Anterior cingulate cortex (tissue), 58 donors: ENCODE data around the gene SPAST.
"Not testable (repeated sequence)": the region's sequence is repeated elsewhere in the genome, so short reads cannot be mapped to it uniquely, and the experiment has no call there.

ENCODE experiments used
- DNase-seq, 58 donors: peaks; one replicate each; lab custom pipeline; 2025; lab: John Stamatoyannopoulos, UW

Gene SPAST

GRCh38 chr2:32124660-32125059 lies 61.3 kb downstream of the SPAST start:
- no peak for DNase-seq

- no peak for DNase-seq
These were observed 65.3 kb downstream of the SPAST start for GRCh38 chr2:32128636-32129035.

DNA sequence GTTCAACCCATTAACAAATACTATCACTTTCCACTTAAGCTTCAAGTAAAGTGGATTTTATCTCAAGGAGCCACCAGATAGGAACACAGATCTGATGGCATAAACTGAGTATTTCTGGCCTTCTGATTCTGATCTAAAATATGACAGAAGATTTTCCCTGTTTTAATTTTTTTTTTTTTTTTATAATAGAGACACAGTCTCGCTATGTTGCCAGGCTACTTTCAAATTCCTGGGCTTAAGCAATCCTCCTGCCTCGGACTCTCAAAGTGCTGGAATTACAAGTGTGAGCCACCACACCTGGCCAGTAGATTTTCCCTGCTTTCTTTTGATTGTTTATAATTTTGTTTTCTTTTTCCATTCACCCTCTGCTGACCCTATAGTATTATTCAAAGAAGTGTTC lies 65.7 kb downstream of the SPAST start:
- DNase-seq: no peak

GRCh38 chr2:32135409-32135808 lies 72.1 kb downstream of the SPAST start:
- DNase-seq: no peak

GRCh38 chr2:32136097-32136496 lies 72.7 kb downstream of the SPAST start:
- DNase-seq: no peak

GRCh38 chr2:32151544-32151943 lies 88.2 kb downstream of the SPAST start:
- not testable (repeated sequence) for DNase-seq

DNA sequence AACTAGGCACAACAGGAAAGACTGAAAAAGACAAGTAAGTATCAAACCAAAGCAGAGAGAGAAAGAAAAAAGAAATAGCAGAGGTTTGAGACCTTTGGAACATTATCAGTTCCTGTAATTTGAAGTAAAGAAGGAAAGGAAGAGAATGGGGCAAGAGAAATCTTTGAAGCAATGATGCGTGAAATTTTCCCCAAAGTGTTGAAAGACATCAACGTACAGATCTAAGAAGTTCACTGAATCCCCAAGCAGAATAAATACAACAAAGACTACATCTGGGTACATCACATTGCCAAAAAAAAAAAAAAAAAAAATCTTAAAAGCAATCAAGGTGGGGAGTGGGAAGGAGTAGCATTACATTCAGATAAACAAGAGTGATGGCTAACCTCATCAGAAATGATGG lies 96.3 kb downstream of the SPAST start:
- no peak for DNase-seq

- DNase-seq: no peak
These were observed 97.9 kb downstream of the SPAST start for GRCh38 chr2:32161296-32161695.

DNA sequence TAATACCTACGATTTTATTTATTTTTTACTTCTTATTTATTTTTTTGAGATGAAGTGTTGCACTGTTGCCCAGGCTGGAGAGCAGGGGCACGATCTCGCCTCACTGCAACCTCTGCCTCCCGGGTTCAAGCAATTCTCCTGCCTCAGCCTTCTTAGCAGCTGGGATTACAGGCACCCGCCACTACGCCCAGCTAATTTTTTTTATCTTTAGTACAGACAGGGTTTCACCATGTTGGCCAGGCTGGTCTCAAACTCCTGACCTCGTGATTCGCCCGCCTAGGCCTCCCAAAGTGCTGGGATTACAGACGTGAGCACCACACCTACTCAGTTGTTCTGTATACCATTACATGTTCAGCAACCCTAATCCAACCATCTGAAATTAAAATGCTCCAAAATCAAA lies 100.9 kb downstream of the SPAST start:
- not testable (repeated sequence) for DNase-seq

DNA sequence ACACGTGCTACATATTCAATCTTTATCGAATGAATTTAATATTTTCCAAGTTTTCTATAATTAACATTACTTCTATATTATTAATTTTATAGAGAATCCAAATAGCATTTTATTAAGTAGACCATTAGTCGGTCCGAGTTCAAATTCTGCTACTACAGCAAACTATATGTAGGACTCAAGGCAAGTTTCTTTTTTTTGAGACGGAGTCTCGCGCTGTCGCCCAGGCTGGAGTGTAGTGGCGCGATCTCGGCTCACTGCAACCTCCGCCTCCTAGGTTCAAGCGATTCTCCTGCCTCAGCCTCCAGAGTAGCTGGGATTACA lies 101.6 kb downstream of the SPAST start:
- DNase-seq: not testable (repeated sequence)

- no peak for DNase-seq
These were observed 102.8 kb downstream of the SPAST start for GRCh38 chr2:32166115-32166574.

DNA sequence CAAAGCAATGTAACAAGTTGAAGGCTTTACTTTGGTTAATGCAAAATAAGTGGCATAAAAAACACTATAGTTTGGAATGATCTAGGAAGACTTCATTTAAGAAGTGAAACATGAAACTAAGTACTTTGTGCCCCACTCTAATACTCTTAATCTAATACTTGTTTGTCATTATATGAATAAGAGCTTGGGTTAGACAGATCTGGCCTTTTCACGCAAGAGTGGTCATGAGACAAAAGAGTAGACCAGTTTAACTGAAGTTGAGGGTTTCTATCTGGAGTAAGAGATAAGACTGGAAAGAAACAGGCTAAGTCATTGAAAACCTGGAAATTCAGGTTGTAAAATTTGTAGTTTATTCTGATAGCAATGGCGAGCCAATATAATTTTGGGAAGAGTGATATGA lies 105.2 kb downstream of the SPAST start:
- no peak for DNase-seq

DNA sequence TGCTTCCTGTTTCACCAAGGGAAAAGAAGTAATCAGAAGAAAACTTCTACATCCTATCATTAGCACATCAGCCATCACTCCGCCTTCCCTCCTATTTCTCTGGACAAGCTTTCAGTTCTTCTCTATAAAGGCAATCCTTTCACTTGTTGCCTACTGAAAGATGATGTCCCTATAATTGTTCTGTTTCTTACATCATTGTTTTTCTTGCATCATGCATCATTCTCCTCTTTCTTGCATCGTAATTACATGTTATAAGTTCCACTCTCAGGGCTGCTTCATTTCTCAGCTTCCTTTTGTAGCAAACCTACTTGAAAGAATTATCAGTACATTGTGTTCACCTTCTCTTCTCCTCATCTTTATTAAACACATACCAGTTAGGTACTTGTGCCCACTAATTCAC lies 109.5 kb downstream of the SPAST start:
- DNase-seq: no peak

- no peak for DNase-seq
These were observed 119.3 kb downstream of the SPAST start for GRCh38 chr2:32182667-32183066.

- DNase-seq: no peak
These were observed 125.7 kb downstream of the SPAST start for GRCh38 chr2:32189011-32189410.

DNA sequence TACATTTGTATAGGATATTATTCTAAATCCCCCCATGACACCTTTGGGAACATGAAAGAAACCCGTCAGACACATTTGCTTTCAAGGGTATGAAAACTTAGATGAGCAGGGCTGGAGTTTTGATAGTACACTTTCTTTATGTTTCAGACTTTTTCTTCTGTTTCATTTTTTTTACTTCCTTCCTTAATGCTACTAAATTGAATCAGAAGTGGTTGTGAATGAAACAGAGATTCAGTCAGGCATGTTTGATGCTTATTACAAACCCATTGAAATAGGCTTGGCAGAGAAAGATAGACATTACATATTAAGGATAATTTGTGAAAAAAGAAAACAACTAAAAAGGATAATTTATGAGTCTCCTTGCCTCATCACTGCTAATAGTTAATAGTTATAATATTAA lies 129.1 kb downstream of the SPAST start:
- DNase-seq: no peak

- no peak for DNase-seq
These were observed 137.5 kb downstream of the SPAST start for GRCh38 chr2:32200814-32201213.

- DNase-seq: not testable (repeated sequence)
These were observed 140.1 kb downstream of the SPAST start for GRCh38 chr2:32203428-32203827.
